ENCODE measurements around the gene NCAN.

DNA sequence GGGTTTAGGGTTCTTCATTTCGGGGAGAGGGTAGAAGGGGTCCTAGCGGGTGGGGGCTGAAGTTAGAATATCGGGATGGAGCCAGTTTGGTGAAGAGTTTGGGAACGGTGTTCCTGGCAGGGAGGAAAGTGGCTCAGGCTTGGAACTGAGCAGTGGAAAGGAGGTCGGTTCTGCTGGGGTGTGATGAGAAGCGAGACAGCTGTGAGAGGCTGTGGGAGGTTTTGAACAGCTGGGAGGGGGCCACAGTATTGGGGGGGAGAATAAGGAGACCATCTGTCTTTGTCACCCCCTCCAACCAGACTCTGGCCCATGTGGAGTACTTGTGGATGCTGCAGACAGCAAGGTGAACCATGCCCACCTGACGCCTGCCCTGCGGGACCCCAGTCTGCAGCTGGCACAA is 62.4 kb downstream of the NCAN start:
- TF ChIP-seq, protein P1, sequence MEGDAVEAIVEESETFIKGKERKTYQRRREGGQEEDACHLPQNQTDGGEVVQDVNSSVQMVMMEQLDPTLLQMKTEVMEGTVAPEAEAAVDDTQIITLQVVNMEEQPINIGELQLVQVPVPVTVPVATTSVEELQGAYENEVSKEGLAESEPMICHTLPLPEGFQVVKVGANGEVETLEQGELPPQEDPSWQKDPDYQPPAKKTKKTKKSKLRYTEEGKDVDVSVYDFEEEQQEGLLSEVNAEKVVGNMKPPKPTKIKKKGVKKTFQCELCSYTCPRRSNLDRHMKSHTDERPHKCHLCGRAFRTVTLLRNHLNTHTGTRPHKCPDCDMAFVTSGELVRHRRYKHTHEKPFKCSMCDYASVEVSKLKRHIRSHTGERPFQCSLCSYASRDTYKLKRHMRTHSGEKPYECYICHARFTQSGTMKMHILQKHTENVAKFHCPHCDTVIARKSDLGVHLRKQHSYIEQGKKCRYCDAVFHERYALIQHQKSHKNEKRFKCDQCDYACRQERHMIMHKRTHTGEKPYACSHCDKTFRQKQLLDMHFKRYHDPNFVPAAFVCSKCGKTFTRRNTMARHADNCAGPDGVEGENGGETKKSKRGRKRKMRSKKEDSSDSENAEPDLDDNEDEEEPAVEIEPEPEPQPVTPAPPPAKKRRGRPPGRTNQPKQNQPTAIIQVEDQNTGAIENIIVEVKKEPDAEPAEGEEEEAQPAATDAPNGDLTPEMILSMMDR (IDR thresholded peaks at IDR 0.05): no peak
- no peak for TF ChIP-seq POLR2A (IDR thresholded peaks at IDR 0.05)

All from right lobe of liver (tissue), 4 donors.